NCI-H69 (cell line): Measurements from ENCODE around the gene UCP3.
A peak's percentile ranks its signal among the peaks of the same experiment; 100 is the strongest.

ENCODE experiments used
- DNase-seq: peaks from one replicate; lab custom pipeline; 2025; lab: John Stamatoyannopoulos, UW

The UCP3 gene

DNA sequence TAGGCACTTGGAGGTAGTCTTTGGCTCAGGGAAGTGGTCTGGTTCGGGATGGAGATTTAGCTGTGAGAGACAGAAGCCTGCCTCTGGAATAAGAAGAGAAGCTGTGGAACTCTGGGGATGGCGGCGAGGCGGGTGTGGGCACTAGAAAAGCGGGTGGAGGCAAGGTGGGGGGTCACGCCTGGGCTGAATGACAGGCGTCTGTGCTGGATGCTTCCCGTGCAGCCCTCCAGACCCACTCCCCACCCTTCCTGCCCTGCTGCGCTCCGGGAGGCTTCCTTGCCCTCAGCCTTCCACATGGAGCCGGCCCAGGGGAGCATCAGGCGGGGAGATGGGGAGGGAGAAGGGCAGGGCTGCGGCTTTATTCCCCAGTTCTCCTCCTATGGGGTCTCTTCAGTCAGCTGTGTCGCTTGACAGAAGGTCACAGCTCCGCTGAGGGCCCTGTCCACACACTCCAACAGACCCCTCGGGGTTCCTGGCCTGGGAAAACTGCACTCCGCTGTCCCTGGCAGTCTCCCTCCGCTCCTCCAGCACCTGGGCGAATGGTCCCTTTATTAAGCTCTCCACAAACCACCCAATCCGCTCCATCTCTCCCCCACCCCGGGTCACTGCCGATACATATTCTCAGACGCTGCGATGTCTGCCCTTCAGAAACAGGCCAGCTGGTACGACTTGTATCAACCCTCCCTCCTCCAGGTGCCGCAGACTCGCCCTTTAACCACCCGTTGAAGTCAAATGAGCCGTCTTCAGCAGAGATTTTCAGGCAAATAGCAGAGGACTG lies 51.8 kb downstream of the UCP3 start:
- DNase-seq, result peak; percentile 60

DNA sequence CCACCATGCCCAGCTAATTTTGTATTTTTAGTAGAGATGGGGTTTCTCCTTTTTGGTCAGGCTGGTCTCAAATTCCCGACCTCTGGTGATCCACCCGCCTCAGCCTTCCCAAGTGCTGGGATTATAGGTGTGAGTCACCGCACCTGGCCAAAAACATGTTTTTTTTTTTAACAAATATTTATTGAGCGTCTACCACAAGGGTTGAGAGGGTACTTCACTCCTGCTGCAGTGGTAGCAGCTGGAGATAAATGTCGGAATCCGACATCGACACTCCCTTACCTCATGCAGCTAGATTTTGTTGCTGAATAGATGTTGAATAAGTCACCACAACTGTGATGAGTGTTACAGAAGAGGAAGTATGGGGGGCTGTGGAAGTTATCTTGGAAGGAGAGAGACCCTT lies 57.1 kb downstream of the UCP3 start:
- peak; percentile 13 for DNase-seq

DNA sequence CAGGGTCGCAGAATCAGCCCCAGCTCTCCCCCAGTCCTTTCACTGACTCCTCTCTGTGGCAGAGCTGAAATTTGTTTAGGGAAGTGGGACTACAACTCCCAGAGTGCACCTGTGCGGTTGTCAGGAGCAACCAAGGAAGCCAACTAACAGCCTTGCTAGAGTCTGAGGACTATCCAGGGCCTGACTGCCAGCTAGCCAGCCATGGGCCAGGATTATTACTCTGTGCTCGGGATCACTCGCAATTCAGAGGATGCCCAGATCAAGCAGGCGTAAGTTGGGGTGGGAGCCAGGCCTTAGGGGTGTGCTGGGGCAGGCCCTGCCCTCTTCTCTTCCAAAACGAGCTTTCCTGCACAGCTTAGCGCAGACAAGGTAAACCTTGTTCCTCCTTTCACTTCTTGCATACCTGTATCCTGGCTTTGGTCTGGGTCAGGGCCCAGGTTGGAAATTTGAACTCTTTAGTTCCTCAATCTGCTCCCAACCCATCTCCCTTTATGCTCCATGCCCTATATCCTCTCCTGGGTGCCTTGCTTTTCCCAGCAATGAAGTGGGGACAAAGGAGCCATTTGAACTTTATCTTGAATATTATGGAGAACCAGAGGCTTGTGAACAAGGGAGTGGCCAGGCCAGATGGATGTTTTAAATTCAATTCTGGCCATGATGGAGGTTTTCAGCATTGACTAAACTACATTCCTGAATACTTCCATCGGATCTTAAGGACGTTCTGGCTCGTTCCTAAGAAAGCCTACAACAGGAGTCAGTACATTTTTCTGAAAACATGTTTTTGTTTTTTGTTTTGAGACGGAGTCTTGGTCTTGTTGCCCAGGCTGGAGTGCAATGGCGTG lies 57.8 kb downstream of the UCP3 start, which contains the start of gene DNAJB13:
Gene DNAJB13 (plus strand): TSS at position 158 of the 842 bp plus-strand sequence. CDS start 44 bp downstream, at position 202.
- DNase-seq, result peak; percentile 54
